Measurements from ENCODE around the gene PIK3R5.
A peak's percentile ranks its signal among the peaks of the same experiment; 100 is the strongest.

Gene PIK3R5

DNA sequence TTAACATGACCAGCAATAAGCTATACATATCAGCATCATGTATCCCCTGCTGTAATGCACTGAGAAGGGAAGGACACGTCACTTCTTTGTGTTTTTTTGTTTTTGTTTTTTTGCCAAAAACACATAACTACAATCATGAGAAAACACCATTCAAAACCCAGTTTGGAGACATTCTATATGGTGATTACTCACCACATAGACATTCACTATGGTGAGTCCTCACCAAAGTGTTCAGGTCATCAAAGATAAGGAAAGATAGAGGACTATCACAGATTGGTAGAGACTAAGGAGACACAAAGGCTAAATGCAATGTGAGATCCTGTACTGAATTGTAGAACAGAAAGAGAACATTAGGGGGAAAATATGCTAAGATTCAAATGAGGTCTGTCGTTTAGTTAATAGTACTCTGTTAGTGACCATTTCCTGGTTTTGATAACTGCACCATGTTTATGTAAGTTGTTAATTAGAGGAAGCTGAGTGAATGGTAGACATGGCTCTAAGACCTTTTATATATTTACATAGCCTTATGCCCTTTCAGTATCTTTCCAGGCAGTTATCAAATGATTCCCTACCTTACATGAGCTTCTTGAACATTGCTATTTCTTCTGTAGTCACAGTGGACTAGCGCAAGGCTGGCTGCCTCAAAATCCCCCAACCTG is 46.6 kb downstream of the PIK3R5 start:
- no peak for DNase-seq

DNA sequence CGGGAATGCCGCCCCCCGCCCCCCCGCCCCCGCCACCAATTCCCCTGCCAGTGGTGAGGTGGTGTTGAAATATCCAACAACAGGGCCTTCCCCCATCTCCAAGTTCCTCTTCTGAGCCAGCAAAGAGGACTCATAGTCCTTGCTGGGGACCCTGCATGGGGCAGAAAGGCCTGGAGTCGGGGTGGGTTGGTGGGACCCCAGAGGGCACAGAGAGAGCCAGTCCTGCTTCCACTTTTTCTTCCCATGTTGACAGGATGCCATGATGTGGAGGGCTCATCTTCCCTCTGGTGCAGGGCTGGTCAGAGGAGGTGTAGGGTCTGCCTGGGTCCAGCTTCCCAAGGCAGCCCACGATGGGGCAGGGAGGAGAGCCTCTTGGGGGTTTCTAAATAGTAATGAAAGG is 49.0 kb downstream of the PIK3R5 start:
- DNase-seq = no peak

DNA sequence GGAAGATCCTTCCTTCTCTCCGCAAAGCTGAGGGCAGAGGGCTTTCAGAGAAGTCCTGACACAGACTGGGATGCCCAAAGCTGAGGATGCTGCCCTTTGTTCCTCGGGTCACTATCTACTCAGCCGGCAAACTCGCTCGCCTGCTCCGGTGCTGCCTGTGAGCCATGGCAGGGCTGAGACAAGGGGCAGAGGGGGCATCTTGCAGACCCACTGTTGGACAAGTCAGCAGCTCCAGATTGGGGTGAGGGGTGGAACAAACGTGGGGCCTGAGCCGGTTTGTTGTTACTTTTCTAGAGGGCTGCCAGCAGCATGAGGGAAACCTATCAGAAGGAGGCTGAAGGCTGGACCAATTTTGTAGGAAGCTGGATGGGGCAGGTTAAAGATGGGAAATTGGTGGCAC is 51.0 kb downstream of the PIK3R5 start:
- no peak for DNase-seq

DNA sequence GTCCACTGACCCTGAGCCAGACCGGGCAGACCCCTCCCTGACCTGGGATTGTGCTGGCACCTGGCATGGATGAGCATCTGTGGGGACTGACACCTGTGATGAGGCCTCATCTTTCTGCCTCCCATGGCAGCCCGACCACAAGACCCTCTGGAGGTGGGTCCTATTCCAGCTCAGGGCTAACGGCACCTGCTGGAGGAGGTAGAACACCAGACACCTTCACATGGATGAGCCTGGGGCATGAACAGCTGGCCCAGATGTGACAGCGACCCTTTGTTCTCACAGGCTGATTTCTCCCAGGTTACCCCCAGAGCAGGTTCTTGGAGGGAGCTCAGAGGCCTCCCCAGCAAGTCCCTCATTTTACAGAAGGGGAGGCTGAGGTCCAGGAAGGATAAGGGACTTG is 51.6 kb downstream of the PIK3R5 start:
- DNase-seq = no peak

DNA sequence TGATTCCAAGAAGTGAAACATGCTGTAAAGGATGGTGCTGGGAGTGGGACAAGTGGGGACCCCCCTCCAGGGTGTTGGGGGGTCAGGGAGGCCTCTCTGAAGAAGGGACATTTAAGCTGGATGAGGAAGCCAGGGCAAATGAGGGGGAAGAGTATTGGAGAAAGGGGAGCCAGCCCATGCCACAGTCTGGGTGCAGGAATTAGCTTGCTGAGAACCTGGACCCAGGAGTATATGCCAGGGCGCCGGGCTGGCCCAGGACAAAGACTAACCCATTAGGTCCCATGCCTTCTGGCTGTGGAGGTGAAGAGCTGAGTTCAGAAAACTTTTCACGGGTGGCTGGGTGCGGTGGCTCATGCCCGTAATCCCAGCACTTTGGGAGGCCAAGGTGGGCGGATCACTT is 52.4 kb downstream of the PIK3R5 start:
- no peak for DNase-seq

DNA sequence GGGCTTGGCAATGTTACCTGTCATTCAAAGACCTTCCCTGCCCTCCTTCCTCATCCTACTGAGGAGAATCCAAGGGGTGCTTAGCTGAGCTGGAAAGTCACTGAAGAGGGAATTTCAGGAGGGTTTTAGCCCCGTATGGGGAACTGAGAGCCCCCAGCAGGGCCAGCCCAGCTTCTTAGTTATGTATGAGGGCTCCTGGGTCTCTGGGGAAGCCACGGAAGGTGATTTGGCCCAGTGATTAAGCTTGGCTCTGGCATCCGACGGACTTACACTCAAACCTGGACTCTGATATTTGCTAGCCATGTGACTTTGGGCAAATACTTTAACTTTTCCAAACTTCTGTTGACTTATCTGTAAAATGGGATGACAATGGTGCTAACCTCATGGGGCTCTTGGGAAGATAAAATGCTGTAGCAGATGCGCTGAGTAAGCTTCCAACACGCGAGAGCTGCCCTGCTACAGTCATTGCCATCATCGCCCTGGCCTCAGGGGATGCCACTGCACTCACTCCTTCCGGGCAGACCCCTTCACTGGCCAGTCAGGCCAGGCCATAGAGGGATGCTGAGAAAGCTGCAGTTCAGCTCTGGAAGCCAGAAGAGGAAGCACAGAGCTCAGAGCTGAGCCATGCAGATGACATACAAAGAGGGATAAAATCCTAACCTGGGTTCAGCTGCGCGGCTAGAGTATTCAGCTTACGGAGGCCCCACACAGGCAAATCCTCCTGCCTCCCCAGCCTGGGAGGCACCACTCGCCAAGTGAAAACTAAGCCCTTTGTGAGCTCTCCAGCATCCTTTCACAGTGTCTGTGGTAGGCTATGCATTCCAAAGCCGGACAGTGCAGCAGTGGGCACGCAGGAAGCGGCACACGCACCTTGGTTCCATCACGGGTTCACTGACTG is 53.2 kb downstream of the PIK3R5 start:
- no peak for DNase-seq

DNA sequence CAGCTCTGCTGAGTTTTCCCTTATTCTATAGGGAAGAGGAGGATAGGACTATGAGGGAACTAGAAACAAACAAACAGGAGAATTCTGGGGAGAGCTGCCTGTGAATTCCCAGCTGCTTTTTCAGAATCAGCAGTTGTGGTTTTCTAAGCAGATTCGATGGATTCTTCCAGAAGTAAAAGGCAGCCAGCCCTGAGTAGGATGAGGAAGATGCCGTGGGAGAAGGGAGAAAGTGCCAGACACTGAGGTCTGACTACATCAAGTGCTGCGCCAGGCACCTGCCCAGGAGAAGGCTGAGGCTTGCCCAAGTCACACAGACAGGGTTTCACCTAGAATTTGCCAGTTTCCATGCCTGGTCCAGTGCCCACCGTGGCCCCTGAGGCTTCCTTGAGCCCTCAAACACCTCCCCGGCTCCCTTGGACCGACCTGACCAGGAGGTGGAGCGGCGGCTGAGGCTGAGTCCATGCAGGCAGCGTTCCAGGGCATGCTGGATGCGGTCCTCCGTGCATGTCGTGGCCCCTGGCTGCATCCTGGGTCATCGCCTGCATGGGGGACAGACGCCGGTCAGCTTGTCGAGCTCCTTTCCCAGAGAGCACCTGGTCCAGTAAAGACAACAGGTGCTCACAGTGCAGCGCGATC is 54.4 kb downstream of the PIK3R5 start:
- DNase-seq = no peak

DNA sequence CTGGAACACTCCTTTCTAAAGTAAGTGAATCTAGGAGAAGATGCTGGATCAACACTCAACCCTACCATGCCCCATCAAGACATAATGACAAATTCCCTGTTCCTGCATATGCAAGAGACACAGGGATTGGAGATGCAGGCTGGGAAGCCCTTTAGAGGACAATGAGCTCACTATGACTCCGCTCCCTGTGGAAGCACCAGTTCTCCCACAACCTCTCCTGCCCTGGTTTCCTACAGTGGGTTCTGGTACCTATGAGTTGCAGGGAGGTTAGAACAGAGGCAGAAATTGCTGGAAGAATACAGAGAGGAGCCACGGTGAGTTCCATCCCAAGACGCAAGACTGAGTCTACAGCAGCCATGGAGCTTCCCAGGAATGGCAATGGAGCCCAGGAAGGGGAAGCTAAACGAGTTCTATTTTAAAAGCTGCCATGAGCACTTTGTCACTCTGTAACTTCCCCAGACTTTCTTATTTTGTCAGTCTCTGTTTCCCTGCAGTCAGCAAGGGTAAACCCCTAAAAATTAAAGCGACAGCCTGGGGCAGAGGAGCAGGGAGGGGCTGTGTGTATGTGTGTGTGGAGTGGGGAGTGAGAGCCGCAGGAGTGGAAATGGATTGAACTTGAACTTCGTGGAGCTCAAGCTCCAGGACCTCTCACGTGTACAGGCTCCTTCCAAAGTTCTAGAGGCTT is 55.8 kb downstream of the PIK3R5 start:
- DNase-seq = no peak

DNA sequence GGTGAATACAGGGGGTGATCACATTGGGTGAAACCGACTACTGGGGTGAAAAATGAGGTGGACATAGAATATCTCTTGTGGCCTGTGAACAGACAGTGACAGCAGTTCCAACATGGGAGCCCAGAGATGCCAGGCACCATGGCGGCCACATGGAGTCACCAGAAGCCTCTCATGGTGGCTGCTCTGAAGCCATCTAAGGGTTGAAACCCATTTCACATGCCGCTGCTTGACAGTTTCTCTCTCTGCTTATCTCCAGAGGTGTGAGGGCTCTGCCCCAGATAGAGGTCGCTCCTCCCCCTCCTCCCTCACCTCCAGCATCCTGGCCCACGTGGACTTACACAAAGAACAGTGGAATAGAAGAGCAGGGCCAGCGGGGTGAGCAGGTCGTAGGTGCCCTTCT is 60.2 kb downstream of the PIK3R5 start:
- DNase-seq = no peak

DNA sequence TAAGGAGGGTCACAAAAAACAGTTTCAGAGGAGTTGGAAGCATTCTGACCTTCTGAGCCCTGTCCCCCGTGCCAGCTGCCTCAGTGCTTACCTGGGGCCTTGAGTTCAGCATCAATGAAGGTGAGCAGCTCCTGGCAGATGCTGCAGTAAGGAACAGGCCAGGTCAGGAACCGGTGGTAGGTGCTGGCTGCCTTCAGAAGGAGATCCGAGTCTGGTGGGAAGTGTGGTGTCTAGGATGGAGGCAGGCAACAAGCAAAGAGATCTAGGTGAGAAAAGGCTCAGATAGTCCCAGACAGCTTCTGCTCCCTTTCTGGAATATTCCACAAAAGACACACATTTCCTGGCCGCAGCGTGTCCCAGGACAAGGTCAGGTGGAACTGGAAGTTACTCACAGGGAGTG is 60.8 kb downstream of the PIK3R5 start:
- DNase-seq = no peak

DNA sequence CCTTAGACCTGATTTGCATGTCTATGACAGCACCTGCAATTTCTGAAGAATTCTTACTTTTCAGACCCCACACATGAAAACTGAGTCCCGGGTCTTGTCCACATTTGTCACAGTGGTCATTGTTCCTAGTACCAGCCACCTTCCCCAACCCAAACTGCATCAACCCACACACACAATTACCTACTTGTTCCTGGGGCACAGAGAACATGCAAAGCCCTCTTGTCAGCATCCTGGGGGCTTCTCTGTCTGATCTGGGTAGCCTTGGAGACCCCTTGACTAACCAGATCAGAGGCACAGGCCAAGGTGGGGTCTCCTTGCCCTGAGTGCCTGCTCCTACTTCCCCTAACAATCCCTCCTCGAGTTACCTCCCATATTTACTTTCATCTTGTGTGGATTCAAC is 61.3 kb downstream of the PIK3R5 start:
- DNase-seq = no peak

DNA sequence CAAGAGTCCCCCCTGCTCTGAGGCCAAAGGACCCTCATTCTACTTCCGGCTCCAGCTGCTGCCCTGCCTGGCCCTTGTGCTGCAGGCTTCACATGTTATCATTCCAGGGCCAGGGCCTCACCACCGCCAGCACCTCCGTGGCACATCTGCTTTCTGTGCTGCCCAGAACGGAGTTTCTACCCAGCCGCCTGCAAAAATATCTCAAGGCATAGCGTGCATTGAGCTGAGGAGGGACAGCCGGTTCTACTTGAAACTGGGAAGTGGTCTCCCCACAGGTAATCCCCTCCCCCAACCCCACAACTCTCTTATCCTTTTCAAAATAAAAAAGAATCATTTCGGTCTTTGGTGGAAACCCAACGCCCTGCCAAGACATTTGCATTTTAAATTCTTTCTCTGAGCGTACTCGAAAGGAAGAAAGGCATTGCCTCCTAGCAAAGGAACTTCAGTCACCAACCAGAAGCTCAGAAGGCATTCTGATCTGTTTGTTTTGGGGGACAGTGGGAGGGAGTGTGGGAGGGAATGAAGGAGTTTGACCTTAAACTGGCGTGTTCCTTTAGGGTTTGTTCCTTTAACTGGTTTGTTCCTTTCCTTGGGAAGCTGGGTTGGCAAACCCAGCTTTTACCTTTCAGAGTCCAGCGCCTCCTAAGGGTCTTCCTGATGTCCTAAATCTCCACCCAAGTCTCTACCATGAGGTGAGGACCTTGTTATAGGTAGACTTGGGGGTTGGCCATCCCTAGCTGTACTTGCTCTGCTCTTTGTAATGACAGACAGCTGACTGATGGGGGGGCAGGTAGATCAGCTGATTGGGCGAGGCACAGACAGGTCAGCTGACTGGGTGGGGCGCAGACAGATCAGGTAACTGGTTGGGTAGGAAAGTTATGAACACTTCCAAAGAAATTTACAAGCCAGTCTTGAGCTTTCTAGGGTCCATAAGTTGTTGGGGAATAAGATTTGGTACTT is 64.6 kb downstream of the PIK3R5 start:
- DNase-seq = no peak

DNA sequence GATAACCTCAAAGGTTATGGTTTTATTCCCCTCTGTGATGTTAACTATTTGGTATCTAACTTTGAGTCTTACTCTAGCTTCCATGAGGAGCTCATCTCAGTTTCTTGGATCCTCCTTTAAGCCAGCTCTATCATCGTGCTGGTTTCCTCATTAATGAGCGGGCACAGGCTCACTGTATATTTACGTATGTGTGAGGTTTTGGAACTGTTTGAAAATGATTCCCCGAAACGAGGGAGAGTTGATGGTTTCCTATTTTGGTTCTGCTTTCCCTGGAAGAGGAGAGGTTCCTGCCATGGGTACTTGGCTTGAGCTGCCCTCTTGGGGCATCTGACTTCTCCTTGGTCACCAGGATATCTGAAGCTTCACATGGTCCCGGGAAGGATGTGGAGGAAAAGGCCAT is 65.3 kb downstream of the PIK3R5 start:
- no peak for DNase-seq

DNA sequence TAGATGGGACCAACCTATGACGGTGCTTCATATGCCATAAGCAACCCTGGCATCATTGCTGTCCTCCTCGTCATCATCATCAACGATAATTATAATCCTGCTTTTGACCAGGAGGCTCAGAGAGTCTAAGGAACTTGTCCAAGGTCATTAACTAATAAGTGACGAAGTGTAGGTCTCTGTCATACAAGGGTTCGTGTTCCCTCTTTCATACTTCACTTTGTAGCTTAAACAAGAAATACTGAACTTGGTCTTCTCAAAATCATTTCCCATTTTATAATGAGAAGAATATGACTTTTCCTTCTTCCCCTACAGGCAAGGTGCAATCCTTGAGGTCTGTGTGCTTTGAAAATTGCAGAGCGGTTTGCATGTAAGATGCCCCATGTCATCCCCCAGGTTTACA is 66.9 kb downstream of the PIK3R5 start:
- no peak for DNase-seq

DNA sequence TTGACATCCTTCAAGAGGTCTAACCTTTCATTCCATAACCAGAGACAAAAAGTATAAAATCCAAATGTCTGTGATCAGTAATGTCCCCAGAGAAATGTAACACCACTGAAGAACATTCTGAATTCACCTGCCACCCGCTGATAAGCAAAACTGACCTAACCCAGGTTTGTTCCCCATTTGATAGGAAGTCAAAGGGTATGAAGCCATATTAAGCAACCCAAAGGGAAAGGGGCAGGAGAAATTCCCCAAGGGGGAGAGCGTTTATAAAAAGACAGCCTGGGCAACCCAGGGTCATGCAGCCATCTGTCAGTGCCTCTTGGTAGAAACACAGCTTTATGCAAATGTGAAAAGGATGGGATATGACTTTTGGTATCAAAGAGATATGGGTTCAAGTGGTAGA is 67.4 kb downstream of the PIK3R5 start:
- DNase-seq = no peak

DNA sequence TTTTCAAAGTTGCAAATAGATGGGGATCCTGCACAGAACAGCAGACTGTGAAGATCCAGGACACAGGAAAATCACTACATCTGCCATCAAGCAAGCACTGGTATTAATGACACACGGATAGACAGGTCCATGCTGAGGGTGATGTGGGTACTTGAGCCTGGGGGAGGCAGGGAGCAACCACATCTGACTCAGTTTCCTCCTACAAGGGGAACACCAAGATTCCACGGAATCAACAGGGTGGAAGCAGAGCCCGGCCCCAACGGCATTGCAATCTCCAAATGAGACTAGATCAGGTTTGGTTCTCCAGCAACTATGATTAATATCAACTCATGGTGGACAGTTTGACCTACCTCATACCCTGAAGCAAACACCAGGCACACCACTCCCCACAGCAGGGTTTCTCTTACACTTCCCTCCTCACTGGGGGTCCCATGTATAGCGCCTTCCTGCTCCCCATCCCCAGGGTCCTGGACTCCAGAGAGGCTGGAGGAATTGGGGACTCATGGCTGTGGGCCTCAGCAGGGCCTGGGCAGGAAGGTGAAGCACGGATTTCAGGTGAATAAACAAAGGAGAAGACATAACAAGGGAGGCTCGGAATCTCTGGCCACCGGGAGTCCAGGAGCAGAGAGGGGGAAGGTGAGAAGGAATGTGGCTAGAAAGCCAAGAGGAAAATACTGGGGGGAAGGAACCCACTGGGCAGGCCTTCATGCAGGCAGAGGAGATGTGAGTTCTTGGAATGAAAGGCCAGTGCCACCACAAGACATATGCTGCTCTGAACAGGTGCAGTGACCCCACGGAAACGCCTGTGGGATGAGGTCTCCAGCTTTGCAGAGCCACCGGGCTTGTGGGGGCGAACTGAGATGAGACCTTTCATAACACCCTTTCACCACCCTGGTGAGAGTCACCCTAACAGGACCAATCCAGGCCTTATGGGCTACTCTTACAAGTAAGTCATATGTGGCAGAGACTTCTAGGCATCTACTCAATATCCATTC is 68.6 kb downstream of the PIK3R5 start:
- DNase-seq = no peak

DNA sequence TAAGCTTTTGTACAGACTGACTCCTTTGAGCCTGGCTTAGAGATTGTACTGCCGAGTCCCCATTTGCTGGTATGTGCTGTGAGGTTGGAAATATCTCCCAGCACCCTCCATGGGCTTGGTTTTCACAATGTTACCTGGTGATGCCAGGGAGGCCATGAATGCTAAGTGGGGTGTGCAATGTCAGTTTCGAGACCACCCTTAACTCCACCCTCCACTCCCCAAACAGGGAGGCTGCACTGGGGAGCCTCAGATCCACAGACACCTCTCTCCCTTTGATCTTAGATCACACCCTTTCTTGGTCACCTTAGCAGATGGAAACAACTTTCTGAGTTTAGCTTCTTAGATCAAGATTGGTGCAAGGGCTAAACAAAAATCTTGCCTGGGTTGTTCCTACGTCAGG is 69.4 kb downstream of the PIK3R5 start:
- no peak for DNase-seq

DNA sequence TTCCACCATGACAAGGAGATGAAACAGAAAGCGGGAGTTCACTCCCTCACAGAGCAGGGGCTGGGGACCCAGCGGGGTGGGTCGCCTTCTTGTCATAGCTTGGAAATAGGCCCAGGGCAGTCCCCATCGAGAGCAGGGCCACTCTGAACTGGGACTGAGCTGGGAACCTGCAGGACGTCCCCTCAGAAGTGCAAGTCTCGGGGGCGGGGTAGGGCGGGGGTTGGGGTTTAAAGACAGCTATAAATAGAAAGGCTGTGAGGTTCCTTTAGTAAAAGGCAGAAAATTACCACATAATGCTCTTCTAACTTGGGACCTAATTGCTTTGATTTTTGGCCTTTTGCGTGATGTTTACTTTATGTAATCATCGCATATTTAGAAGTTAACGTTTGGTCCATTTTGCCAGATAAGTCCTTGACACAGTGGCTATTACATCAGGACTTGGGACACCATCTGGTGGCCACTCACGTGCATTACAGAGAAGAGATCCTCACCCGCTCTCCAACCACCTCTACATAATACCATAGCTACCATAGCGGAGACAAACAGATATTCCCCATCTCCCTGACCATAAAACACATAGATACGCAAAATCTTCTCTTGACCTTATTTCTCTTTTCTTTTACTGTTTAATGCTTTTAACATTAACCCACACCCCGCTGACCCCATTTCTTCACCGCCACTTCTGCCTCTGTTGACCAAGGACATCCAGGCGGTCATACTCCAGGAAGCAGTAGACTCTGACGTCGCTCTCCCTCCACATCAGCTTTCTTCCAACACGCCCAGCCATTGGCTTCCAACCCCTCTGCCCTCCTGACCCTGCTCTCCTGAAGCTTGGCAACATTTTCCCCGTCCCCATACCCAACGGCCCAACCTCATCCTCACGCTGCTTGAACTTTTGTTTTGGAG is 70.6 kb downstream of the PIK3R5 start:
- DNase-seq = peak; percentile 17

DNA sequence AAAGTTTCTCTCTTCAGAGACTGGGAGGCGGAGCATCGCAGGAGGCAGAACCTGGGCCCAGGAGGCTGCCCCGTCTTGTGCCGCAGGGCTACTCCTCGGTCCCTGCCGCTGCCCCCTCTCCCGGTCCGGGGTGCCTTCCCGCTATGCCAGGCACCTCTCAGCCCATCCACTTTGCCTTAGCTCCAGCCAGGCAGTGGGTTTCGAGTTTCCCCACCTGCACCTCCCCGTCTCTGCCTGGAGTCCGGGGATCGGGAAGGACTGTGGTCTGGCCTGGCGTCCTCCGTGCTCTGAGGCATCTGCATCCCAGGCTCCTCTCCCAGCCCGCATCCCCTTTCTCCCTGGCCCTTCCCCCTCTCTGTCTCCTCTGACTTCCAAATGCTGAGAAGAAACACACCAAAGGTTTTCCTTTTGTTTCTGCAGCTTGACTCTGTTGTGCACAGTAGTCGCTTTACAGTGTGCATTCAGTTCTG is 71.3 kb downstream of the PIK3R5 start:
- no peak for DNase-seq

Data from stimulated activated naive CD4-positive, alpha-beta T cell treated with Interleukin-2 at 50 U/mL for 16 hours (primary cell).